HG02885 (cell line): ENCODE data around the gene WDR48.
A peak's percentile ranks its signal among the peaks of the same experiment; 100 is the strongest.
"Not testable (repeated sequence)": the region's sequence is repeated elsewhere in the genome, so short reads cannot be mapped to it uniquely, and the experiment has no call there.

Experiments used
- ATAC-seq: cut with Tn5 transposase; IDR thresholded peaks from one replicate; pipeline ENCODE4 v1.9.1; 2021; ENCODE audit warnings: mild to moderate bottlenecking; ENCODE audit not compliant: unreplicated experiment, poor library complexity

The WDR48 gene

GRCh38 chr3:39051649-39052561 lies at the start of gene WDR48, which contains the start of gene SCN11A:
TSS of gene WDR48 (plus strand) at chr3:39052016. CDS start at chr3:39052026, 10 bp downstream.
TSS of gene SCN11A (minus strand) at chr3:39051944. CDS start at chr3:38950362, 101,582 bp downstream.
- peak; percentile 99 for ATAC-seq

- no peak for ATAC-seq
Measured at GRCh38 chr3:39005295-39005694, 46.5 kb upstream of the WDR48 start.

GRCh38 chr3:39011191-39011736 lies 40.6 kb upstream of the WDR48 start:
- ATAC-seq = no peak

- no peak for ATAC-seq
Measured at GRCh38 chr3:39013289-39013688, 38.5 kb upstream of the WDR48 start.

GRCh38 chr3:39013921-39014509 lies 37.8 kb upstream of the WDR48 start:
- no peak for ATAC-seq

GRCh38 chr3:39015418-39015817 lies 36.4 kb upstream of the WDR48 start:
- ATAC-seq = no peak

- no peak for ATAC-seq
Measured at GRCh38 chr3:39019299-39019698, 32.5 kb upstream of the WDR48 start.

GRCh38 chr3:39021029-39021428 lies 30.8 kb upstream of the WDR48 start:
- peak; percentile 48 for ATAC-seq

GRCh38 chr3:39021465-39022285 lies 30.1 kb upstream of the WDR48 start:
- ATAC-seq = no peak

GRCh38 chr3:39022286-39022630 lies 29.6 kb upstream of the WDR48 start:
- ATAC-seq = no peak

- ATAC-seq = no peak
Measured at GRCh38 chr3:39024497-39024896, 27.3 kb upstream of the WDR48 start.

- ATAC-seq = no peak
Measured at GRCh38 chr3:39025222-39025970, 26.4 kb upstream of the WDR48 start.

GRCh38 chr3:39028546-39028945 lies 23.3 kb upstream of the WDR48 start:
- ATAC-seq = no peak

GRCh38 chr3:39029556-39029955 lies 22.3 kb upstream of the WDR48 start:
- no peak for ATAC-seq

GRCh38 chr3:39038165-39038564 lies 13.7 kb upstream of the WDR48 start:
- ATAC-seq = no peak

GRCh38 chr3:39050029-39050428 lies 1.8 kb upstream of the WDR48 start:
- no peak for ATAC-seq

GRCh38 chr3:39052583-39052982 lies 767 bp downstream of the WDR48 start:
- no peak for ATAC-seq

- no peak for ATAC-seq
Measured at GRCh38 chr3:39053696-39054095, 1.9 kb downstream of the WDR48 start.

- ATAC-seq = no peak
Measured at GRCh38 chr3:39056151-39056550, 4.3 kb downstream of the WDR48 start.

GRCh38 chr3:39061228-39061627 lies 9.4 kb downstream of the WDR48 start:
- not testable (repeated sequence) for ATAC-seq
